IMR-90 (cell line): ENCODE measurements around the gene RIPK1. TPM values are rescaled to one million over a fixed set of nuclear protein-coding genes. Genes with fewer than 3 reads are reported as not detected.

ENCODE experiments used
- ATAC-seq: fragments of 200-7000 bp; cut with Tn5 transposase; 2 replicates; pipeline ENCODE4 v1.9.1; 2020; ENCODE audit warnings: low read depth, mild to moderate bottlenecking, moderate library complexity
- BruUV-seq: library from RNA; stranded (reverse); fragments of 400-500 nt; replicated peaks from 2 replicates; lab custom pipeline; 2021; lab: Mats Ljungman, UMichigan
- CTCF ChIA-PET: fragments of 300-600 bp; formaldehyde crosslinking; extraction: SDS; loops from one replicate; lab custom pipeline; 2021; ENCODE audit warnings: antibody characterized with exemption; lab: Yijun Ruan, JAX
- POLR2A ChIA-PET: fragments of 300-600 bp; sonication (Branson Sonifier 250); formaldehyde crosslinking; loops from one replicate; lab custom pipeline; 2022; ENCODE audit warnings: antibody characterized with exemption; ENCODE audit not compliant: unreplicated experiment; lab: Charles Lee
- DNase-seq: peaks from one replicate; pipeline ENCODE4 v3.0.0; 2013
- H2AFZ ChIP-seq: replicated peaks from 2 replicates; pipeline ENCODE3; 2013; ENCODE audit warnings: low read length, mild to moderate bottlenecking; ENCODE audit not compliant: poor library complexity
- H2AK5ac ChIP-seq: 2 replicates; pipeline ENCODE4 v1.6.1; 2013; ENCODE audit warnings: low read depth, low read length, inconsistent platforms
- H2AK9ac ChIP-seq: replicated peaks from 2 replicates; pipeline ENCODE3; 2013; ENCODE audit warnings: mild to moderate bottlenecking, low read depth, low read length, moderate library complexity; ENCODE audit not compliant: poor library complexity
- H2BK120ac ChIP-seq: 2 replicates; pipeline ENCODE4 v1.6.1; 2013; ENCODE audit warnings: low read depth, low read length, inconsistent platforms
- H2BK15ac ChIP-seq: 3 replicates; pipeline ENCODE4 v1.6.1; 2013; ENCODE audit warnings: low read depth, low read length, inconsistent platforms
- H2BK20ac ChIP-seq: 2 replicates; pipeline ENCODE4 v1.6.1; 2013; ENCODE audit warnings: low read depth, mild to moderate bottlenecking, inconsistent platforms, low read length, moderate library complexity
- H2BK5ac ChIP-seq: 2 replicates; pipeline ENCODE4 v1.6.1; 2013; ENCODE audit warnings: mild to moderate bottlenecking, low read depth, low read length, inconsistent platforms; ENCODE audit not compliant: poor library complexity, severe bottlenecking
- H3K14ac ChIP-seq: replicated peaks from 2 replicates; pipeline ENCODE4 v1.6.1; 2013; ENCODE audit warnings: low read depth, low read length, inconsistent platforms
- H3K18ac ChIP-seq: 2 replicates; pipeline ENCODE4 v1.6.1; 2013; ENCODE audit warnings: low read depth, low read length, control low read depth
- H3K23ac ChIP-seq: 2 replicates; pipeline ENCODE4 v1.6.1; 2013; ENCODE audit warnings: low read depth, low read length, inconsistent platforms
- H3K27ac ChIP-seq: 2 replicates; pipeline ENCODE4 v1.5.1; 2013; ENCODE audit warnings: mild to moderate bottlenecking, control low read depth, low read length; ENCODE audit not compliant: insufficient read depth
- H3K27me3 ChIP-seq: 2 replicates; pipeline ENCODE4 v1.6.1; 2013; ENCODE audit warnings: low read length; ENCODE audit not compliant: control insufficient read depth, insufficient read depth
- H3K36me3 ChIP-seq: 2 replicates; pipeline ENCODE4 v1.6.1; 2013; ENCODE audit warnings: low read length, mixed read lengths; ENCODE audit not compliant: control insufficient read depth, insufficient read depth
- H3K4ac ChIP-seq: 2 replicates; pipeline ENCODE4 v1.6.1; 2013; ENCODE audit warnings: low read depth, low read length, inconsistent platforms
- H3K4me1 ChIP-seq: 2 replicates; pipeline ENCODE4 v1.6.1; 2013; ENCODE audit warnings: low read length, mixed read lengths; ENCODE audit not compliant: control insufficient read depth, insufficient read depth
- H3K4me2 ChIP-seq: 2 replicates; pipeline ENCODE4 v1.6.1; 2013; ENCODE audit warnings: low read depth, mild to moderate bottlenecking, control low read depth, low read length, moderate library complexity
- H3K4me3 ChIP-seq: 2 replicates; pipeline ENCODE4 v1.5.1; 2013; ENCODE audit warnings: low read depth, mild to moderate bottlenecking, control low read depth, low read length, moderate library complexity; ENCODE audit not compliant: insufficient read depth
- H3K56ac ChIP-seq: 2 replicates; pipeline ENCODE4 v1.6.1; 2013; ENCODE audit warnings: low read length, inconsistent platforms; ENCODE audit not compliant: insufficient read depth; ENCODE audit errors: extremely low read depth
- H3K79me1 ChIP-seq, 2 experiments: 2 replicates each; pipeline ENCODE4 v1.6.1; 2013; ENCODE audit warnings: low read length in 2 of 2, inconsistent platforms in 1 of 2, low read depth in 1 of 2
- H3K9ac ChIP-seq: 2 replicates; pipeline ENCODE4 v1.6.1; 2013; ENCODE audit warnings: low read depth, low read length, control low read depth
- H3K9me1 ChIP-seq: 2 replicates; pipeline ENCODE4 v1.6.1; 2013; ENCODE audit warnings: low read length, inconsistent platforms; ENCODE audit not compliant: insufficient read depth
- H3K9me3 ChIP-seq: 2 replicates; pipeline ENCODE4 v1.6.1; 2013; ENCODE audit warnings: low read length; ENCODE audit not compliant: control insufficient read depth, insufficient read depth
- H4K20me1 ChIP-seq: 2 replicates; pipeline ENCODE4 v1.6.1; 2013; ENCODE audit warnings: low read length, inconsistent platforms; ENCODE audit not compliant: insufficient read depth
- H4K5ac ChIP-seq: 2 replicates; pipeline ENCODE4 v1.6.1; 2013; ENCODE audit warnings: mild to moderate bottlenecking, low read depth, low read length, control low read depth
- H4K8ac ChIP-seq, 2 experiments: 2 replicates each; pipeline ENCODE4 v1.6.1; 2013; ENCODE audit warnings: low read depth in 2 of 2, low read length in 2 of 2, control low read depth in 1 of 2, inconsistent platforms in 1 of 2
- H4K91ac ChIP-seq: 2 replicates; pipeline ENCODE4 v1.6.1; 2013; ENCODE audit warnings: low read depth, low read length, inconsistent platforms; ENCODE audit not compliant: insufficient read depth
- BHLHE40 ChIP-seq: fragments of 150-350 bp; IDR thresholded peaks from 2 replicates; pipeline ENCODE4 v1.6.1; 2016; ENCODE audit warnings: mild to moderate bottlenecking, low read depth, low read length
- CEBPB ChIP-seq: IDR thresholded peaks from 2 replicates; pipeline ENCODE4 v1.6.1; 2012; ENCODE audit warnings: low read depth, low read length, improper control_type of control experiment
- CHD1 ChIP-seq: IDR thresholded peaks from 2 replicates; pipeline ENCODE4 v1.6.1; 2012; ENCODE audit warnings: low read depth, low read length, improper control_type of control experiment
- CTCF ChIP-seq: conservative IDR thresholded peaks from 2 replicates; pipeline ENCODE4 v1.5.1; 2012; ENCODE audit warnings: mild to moderate bottlenecking, low read depth, low read length, improper control_type of control experiment
- FOS ChIP-seq: fragments of 150-350 bp; IDR thresholded peaks from 2 replicates; pipeline ENCODE4 v1.6.1; 2016; ENCODE audit warnings: low read depth, low read length
- MAFK ChIP-seq: IDR thresholded peaks from 2 replicates; pipeline ENCODE4 v1.6.1; 2012; ENCODE audit warnings: low read depth, low read length, improper control_type of control experiment
- MAZ ChIP-seq: IDR thresholded peaks from 2 replicates; pipeline ENCODE4 v1.6.1; 2012; ENCODE audit warnings: low read depth, mild to moderate bottlenecking, low read length, improper control_type of control experiment, moderate library complexity, borderline replicate concordance
- MXI1 ChIP-seq: IDR thresholded peaks from 2 replicates; pipeline ENCODE4 v1.6.1; 2012; ENCODE audit warnings: low read depth, mild to moderate bottlenecking, low read length, moderate library complexity, borderline replicate concordance
- NFE2L2 ChIP-seq: fragments of 150-350 bp; IDR thresholded peaks from 2 replicates; pipeline ENCODE4 v1.6.1; 2016; ENCODE audit warnings: low read depth, mild to moderate bottlenecking, low read length
- POLR2A ChIP-seq: IDR thresholded peaks from 2 replicates; pipeline ENCODE4 v1.6.1; 2012; ENCODE audit warnings: mild to moderate bottlenecking, low read depth, low read length
- RAD21 ChIP-seq: IDR thresholded peaks from 2 replicates; pipeline ENCODE4 v1.6.1; 2012; ENCODE audit warnings: low read length, improper control_type of control experiment
- RCOR1 ChIP-seq: IDR thresholded peaks from 2 replicates; pipeline ENCODE4 v1.6.1; 2012; ENCODE audit warnings: mild to moderate bottlenecking, low read length, improper control_type of control experiment; ENCODE audit not compliant: insufficient replicate concordance
- RFX5 ChIP-seq: IDR thresholded peaks from 2 replicates; pipeline ENCODE4 v1.8.0; 2012; ENCODE audit warnings: low read depth, mild to moderate bottlenecking, low read length, moderate library complexity
- SMC3 ChIP-seq: fragments of 150-350 bp; IDR thresholded peaks from 2 replicates; pipeline ENCODE4 v1.6.1; 2016; ENCODE audit warnings: low read depth, mild to moderate bottlenecking, antibody characterized with exemption, low read length, moderate library complexity
- WGBS, 2 experiments: methylation state at CpG; one replicate each; pipeline versions ENCODE4 v1.1.5 to v1.1.7; 2013; ENCODE audit warnings: missing lambda C conversion rate in 2 of 2; ENCODE audit not compliant: insufficient read length in 1 of 2; ENCODE audit errors: extremely low coverage in 2 of 2; 5-methylcytosine and 5-hydroxymethylcytosine counted together
- dilution Hi-C: fragments of 300-500 bp; cut with HindIII; formaldehyde crosslinking; loops from one replicate; pipeline ENCODE4 v1.14.3; 2018; ENCODE audit warnings: low sequenced_read_pairs; ENCODE audit not compliant: unreplicated experiment
- in situ Hi-C: fragments of 300-500 bp; cut with MboI; formaldehyde crosslinking; loops from 3 replicates; pipeline ENCODE4 v1.14.3; 2019; ENCODE audit warnings: low sequenced_read_pairs, inconsistent platforms, mixed read lengths
- intact Hi-C: fragments of 100-400 bp; cut with micrococcal nuclease; formaldehyde crosslinking; loops from 2 replicates; pipeline ENCODE4 v1.10.0; 2022
- polyA plus RNA-seq, 3 experiments: library from polyadenylated mRNA; depleted of rRNA; stranded (reverse); fragments of >200 nt; gene quantifications; 2 replicates each; pipeline ENCODE4 v1.2.3, GENCODE V29; 2012; ENCODE audit warnings: low replicate concordance in 1 of 3
- total RNA-seq: library from RNA; depleted of rRNA; stranded (reverse); fragments of >200 nt; gene quantifications from 2 replicates; pipeline ENCODE4 v1.2.3, GENCODE V29; 2012
- TF ChIP-seq, protein P1 (sequence below): fragments of 150-350 bp; IDR thresholded peaks from 2 replicates; pipeline ENCODE4 v1.6.1; 2016; ENCODE audit warnings: low read depth, mild to moderate bottlenecking, low read length, moderate library complexity, borderline replicate concordance
- TF ChIP-seq, protein P2 (sequence below): fragments of 150-350 bp; IDR thresholded peaks from 2 replicates; pipeline ENCODE4 v1.6.1; 2017; ENCODE audit warnings: mild to moderate bottlenecking, antibody characterized with exemption, low read length, low read depth

RIPK1 gene
- total and polyA plus RNA-seq, 2 of the 4 experiments (the other 2 are of a cell fraction) = 12.6 to 25.6 TPM

- Histone ChIP-seq H3K9me1 (no peaks in the 10 kb centered on the region), H2AK5ac (no peak overlapping the region), H3K9me3 (no peaks in the 10 kb centered on the region), H3K4ac (no peak overlapping the region), H2AK9ac (no peak overlapping the region), H3K9ac (no peak overlapping the region), H2BK20ac (no peak overlapping the region), H4K91ac (no peak overlapping the region), H2BK120ac (no peak overlapping the region), H3K23ac (no peak overlapping the region), H3K4me1 (peaks cover 2% of the 10 kb centered on the region; the same call in 1 of the 2 replicates), H4K8ac (no peak overlapping the region), H2AFZ (no peak overlapping the region), H4K5ac (no peak overlapping the region), H3K56ac (no peak overlapping the region), H3K27me3 (peaks cover 11% of the 10 kb centered on the region), H3K79me1 (no peaks in the 10 kb centered on the region), H4K20me1 (no peaks in the 10 kb centered on the region), H2BK15ac (no peak overlapping the region), H2BK5ac (no peak overlapping the region), H3K36me3 (no peaks in the 10 kb centered on the region), H3K18ac (no peak overlapping the region), H3K14ac (no peak overlapping the region), H3K4me2 (no peak overlapping the region), H3K4me3 (no peak overlapping the region), H3K27ac (no peak overlapping the region)
- no peak for DNase-seq
- no peak for ATAC-seq
- ChIA-PET POLR2A (interaction anchor here (0.6 kb wide), 1 partner anchor 15 kb away, joined by 3 read pairs; no protein-coding TSS in a partner anchor), CTCF (no interaction called here)
- 40% methylated on average over 1 of the region's 7 CpGs; no CpG with 5 or more reads in 1 of the 2 experiments for WGBS, 2 experiments
- dilution Hi-C loops (no loop called here), intact Hi-C loops (no loop called here), in situ Hi-C loops (no loop called here)
- TF ChIP-seq SMC3 (no peak), CEBPB (no peak), MAZ (no peak), BHLHE40 (no peak), MXI1 (no peak), RAD21 (no peak), RFX5 (no peak), CHD1 (no peak), CTCF (no peak), FOS (no peak), NFE2L2 (no peak), RCOR1 (no peak), POLR2A (no peak), MAFK (no peak)
- TF ChIP-seq, protein P1, sequence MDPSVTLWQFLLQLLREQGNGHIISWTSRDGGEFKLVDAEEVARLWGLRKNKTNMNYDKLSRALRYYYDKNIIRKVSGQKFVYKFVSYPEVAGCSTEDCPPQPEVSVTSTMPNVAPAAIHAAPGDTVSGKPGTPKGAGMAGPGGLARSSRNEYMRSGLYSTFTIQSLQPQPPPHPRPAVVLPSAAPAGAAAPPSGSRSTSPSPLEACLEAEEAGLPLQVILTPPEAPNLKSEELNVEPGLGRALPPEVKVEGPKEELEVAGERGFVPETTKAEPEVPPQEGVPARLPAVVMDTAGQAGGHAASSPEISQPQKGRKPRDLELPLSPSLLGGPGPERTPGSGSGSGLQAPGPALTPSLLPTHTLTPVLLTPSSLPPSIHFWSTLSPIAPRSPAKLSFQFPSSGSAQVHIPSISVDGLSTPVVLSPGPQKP = no peak
- TF ChIP-seq, protein P2, sequence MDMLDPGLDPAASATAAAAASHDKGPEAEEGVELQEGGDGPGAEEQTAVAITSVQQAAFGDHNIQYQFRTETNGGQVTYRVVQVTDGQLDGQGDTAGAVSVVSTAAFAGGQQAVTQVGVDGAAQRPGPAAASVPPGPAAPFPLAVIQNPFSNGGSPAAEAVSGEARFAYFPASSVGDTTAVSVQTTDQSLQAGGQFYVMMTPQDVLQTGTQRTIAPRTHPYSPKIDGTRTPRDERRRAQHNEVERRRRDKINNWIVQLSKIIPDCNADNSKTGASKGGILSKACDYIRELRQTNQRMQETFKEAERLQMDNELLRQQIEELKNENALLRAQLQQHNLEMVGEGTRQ = no peak
- no TSS peak for BruUV-seq
Measured at GRCh38 chr6:3037638-3038365, 30.5 kb upstream of the RIPK1 start.
